ENCODE measurements around the gene ROPN1B. TPM values are rescaled to one million over a fixed set of nuclear protein-coding genes. Genes with fewer than 3 reads are reported as not detected.

ROPN1B gene
- total RNA-seq, 1 experiment from 2014 or later = not detected

GRCh38 chr3:126005951-126006350 lies 37.0 kb downstream of the ROPN1B start:
- POLR2A ChIA-PET (ENCODE audit: low non-redundant PET) = no interaction called here
- TF ChIP-seq EZH2 (IDR thresholded peaks at IDR 0.05; ENCODE audit: borderline replicate concordance, low read depth, low read length, poor library complexity, severe bottlenecking) = no peak
- TF ChIP-seq CTCF (conservative IDR thresholded peaks at IDR 0.05; ENCODE audit: low read depth, low read length) = no peak
- Histone ChIP-seq H3K4me1 (ENCODE audit: insufficient read depth, low read length, poor library complexity, severe bottlenecking) (no peaks in the 10 kb centered on the region), H3K27ac (ENCODE audit: low read depth, low read length, poor library complexity, severe bottlenecking) (no peak overlapping the region), H3K36me3 (ENCODE audit: insufficient read depth, low read length, poor library complexity, severe bottlenecking) (peaks cover 15% of the 10 kb centered on the region), H3K4me3 (ENCODE audit: low read depth, low read length, poor library complexity, severe bottlenecking) (no peak overlapping the region), H3K27me3 (replicated peaks; ENCODE audit: insufficient read depth, low read depth, low read length, poor library complexity) (no peaks in the 10 kb centered on the region), H3K9me3 (ENCODE audit: low read depth, low read length, poor library complexity, severe bottlenecking) (no peaks in the 10 kb centered on the region)
- BruUV-seq (replicated peaks) = no TSS peak
- peak; percentile 57 for DNase-seq (ENCODE audit: low spot score)
- intact Hi-C loops (cut with micrococcal nuclease; ENCODE audit: unreplicated experiment) = no loop called here
- CTCF ChIA-PET = no interaction called here

- H3K4me1 ChIP-seq (ENCODE audit: insufficient read depth, low read length, poor library complexity, severe bottlenecking) = no peaks in the 10 kb centered on the region
- CTCF ChIA-PET = no interaction called here
Observed at GRCh38 chr3:126008219-126008618, 39.2 kb downstream of the ROPN1B start.

GRCh38 chr3:126009181-126009580 lies 40.2 kb downstream of the ROPN1B start:
- no peak for DNase-seq (ENCODE audit: low spot score)

More at GRCh38 chr3:126008219-126008618, 39.2 kb downstream of the ROPN1B start:
- no peak for DNase-seq (ENCODE audit: low spot score)
- no peak for TF ChIP-seq EZH2 (IDR thresholded peaks at IDR 0.05; ENCODE audit: borderline replicate concordance, low read depth, low read length, poor library complexity, severe bottlenecking)
- TF ChIP-seq CTCF (conservative IDR thresholded peaks at IDR 0.05; ENCODE audit: low read depth, low read length) = no peak
- Histone ChIP-seq H3K27me3 (replicated peaks; ENCODE audit: insufficient read depth, low read depth, low read length, poor library complexity) (no peaks in the 10 kb centered on the region), H3K9me3 (ENCODE audit: low read depth, low read length, poor library complexity, severe bottlenecking) (no peaks in the 10 kb centered on the region), H3K27ac (ENCODE audit: low read depth, low read length, poor library complexity, severe bottlenecking) (no peak overlapping the region), H3K36me3 (ENCODE audit: insufficient read depth, low read length, poor library complexity, severe bottlenecking) (peaks cover 15% of the 10 kb centered on the region), H3K4me3 (ENCODE audit: low read depth, low read length, poor library complexity, severe bottlenecking) (no peak overlapping the region)
- POLR2A ChIA-PET (ENCODE audit: low non-redundant PET) = interaction anchor here (0.6 kb wide), 1 partner anchor 1098 kb away, joined by 3 read pairs; no protein-coding TSS in a partner anchor
- no TSS peak for BruUV-seq (replicated peaks)
- intact Hi-C loops (cut with micrococcal nuclease; ENCODE audit: unreplicated experiment) = no loop called here

More at GRCh38 chr3:126009181-126009580, 40.2 kb downstream of the ROPN1B start:
- no peak overlapping the region for H3K4me3 ChIP-seq (ENCODE audit: low read depth, low read length, poor library complexity, severe bottlenecking)
- TF ChIP-seq CTCF (conservative IDR thresholded peaks at IDR 0.05; ENCODE audit: low read depth, low read length) (no peak), EZH2 (IDR thresholded peaks at IDR 0.05; ENCODE audit: borderline replicate concordance, low read depth, low read length, poor library complexity, severe bottlenecking) (no peak)
- no peaks in the 10 kb centered on the region for H3K9me3 ChIP-seq (ENCODE audit: low read depth, low read length, poor library complexity, severe bottlenecking)
- BruUV-seq (replicated peaks) = no TSS peak
- peaks cover 15% of the 10 kb centered on the region for H3K36me3 ChIP-seq (ENCODE audit: insufficient read depth, low read length, poor library complexity, severe bottlenecking)
- intact Hi-C loops (cut with micrococcal nuclease; ENCODE audit: unreplicated experiment) = no loop called here
- H3K27me3 ChIP-seq (replicated peaks; ENCODE audit: insufficient read depth, low read depth, low read length, poor library complexity) = no peaks in the 10 kb centered on the region
- ChIA-PET CTCF (no interaction called here), POLR2A (ENCODE audit: low non-redundant PET) (no interaction called here)
- H3K4me1 ChIP-seq (ENCODE audit: insufficient read depth, low read length, poor library complexity, severe bottlenecking) = no peaks in the 10 kb centered on the region
- no peak overlapping the region for H3K27ac ChIP-seq (ENCODE audit: low read depth, low read length, poor library complexity, severe bottlenecking)
